ENCODE measurements around the gene SEC14L5. TPM values are rescaled to one million over a fixed set of nuclear protein-coding genes. Genes with fewer than 3 reads are reported as not detected.
A peak's percentile ranks its signal among the peaks of the same experiment; 100 is the strongest.

SEC14L5 gene
- total RNA-seq = under 1 TPM in 1 of 2 donors, not detected in 1; 0.26 TPM

DNA sequence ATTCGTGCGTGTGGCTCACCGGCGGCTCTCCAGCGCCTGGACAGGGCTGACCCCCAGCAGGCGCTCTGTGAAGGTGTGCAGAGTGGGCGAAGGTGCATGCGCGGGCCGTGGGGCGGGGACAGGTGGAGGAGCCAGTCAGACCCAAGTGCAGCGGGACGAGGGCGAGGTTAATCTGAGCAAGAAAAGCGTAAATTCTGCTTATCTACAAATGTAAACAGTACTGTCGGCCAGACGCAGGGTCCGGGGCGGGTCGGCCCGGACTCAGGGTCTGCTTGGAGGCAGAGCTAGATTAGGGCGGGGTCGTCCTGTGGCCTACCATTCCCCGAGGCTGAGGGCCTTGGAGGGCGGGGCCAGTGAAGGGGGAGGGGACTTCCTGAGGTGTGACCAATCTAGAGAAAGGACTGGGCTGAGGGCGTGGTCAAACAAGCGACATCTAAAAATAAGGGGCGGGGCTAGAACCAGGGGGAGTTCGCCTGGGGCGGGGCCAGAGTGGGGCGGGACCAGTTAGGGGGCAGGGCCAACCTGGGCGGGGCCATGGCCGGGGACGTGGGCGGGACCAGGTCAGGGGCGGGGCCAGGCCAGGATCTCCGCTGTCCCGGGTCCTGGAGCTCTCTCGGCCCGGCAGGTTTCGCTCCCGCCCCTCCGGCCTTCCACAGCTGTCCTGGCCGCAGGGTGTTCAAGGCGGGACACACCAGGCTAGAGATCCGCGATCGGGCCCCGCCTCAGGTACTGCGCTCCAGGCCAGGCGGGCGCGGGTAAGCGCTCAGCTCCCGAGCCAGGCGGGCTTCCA, at the start of gene SEC14L5:
SEC14L5 (plus strand) TSS at position 611 of the 790 bp plus-strand sequence. CDS start 994 bp downstream, outside the sequence.
- peak; percentile 100 for DNase-seq
- Histone ChIP-seq H3K4me1 (peaks cover 23% of the 10 kb centered on the region), H3K27me3 (no peaks in the 10 kb centered on the region), H3K36me3 (replicated peaks in 1 of 2; ENCODE audit: insufficient read depth in 1 of 2, low read depth in 2 of 2) (no peaks in the 10 kb centered on the region), H3K27ac (peak within 1 kb of the TSS; percentile 63 to 82 (median 78)), H3K4me3 (peak within 1 kb of the TSS in 1 of 2 donors; percentile 3), H3K9me3 (no peaks in the 10 kb centered on the region)
- intact Hi-C loops (cut with DNase I) = loop anchor here (10.0 kb wide), 1 partner anchor 263 kb away; the partner anchor contains the start of gene NUDT16L1
- 0% methylated on average over 8 to 56 of the region's 56 CpGs for WGBS, 2 donors
- peak in 2 of 3 donors; percentile 76 to 77 for TF ChIP-seq POLR2A (IDR thresholded peaks at IDR 0.05)
- TF ChIP-seq, protein P1, sequence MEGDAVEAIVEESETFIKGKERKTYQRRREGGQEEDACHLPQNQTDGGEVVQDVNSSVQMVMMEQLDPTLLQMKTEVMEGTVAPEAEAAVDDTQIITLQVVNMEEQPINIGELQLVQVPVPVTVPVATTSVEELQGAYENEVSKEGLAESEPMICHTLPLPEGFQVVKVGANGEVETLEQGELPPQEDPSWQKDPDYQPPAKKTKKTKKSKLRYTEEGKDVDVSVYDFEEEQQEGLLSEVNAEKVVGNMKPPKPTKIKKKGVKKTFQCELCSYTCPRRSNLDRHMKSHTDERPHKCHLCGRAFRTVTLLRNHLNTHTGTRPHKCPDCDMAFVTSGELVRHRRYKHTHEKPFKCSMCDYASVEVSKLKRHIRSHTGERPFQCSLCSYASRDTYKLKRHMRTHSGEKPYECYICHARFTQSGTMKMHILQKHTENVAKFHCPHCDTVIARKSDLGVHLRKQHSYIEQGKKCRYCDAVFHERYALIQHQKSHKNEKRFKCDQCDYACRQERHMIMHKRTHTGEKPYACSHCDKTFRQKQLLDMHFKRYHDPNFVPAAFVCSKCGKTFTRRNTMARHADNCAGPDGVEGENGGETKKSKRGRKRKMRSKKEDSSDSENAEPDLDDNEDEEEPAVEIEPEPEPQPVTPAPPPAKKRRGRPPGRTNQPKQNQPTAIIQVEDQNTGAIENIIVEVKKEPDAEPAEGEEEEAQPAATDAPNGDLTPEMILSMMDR (IDR thresholded peaks at IDR 0.05) = peak in 1 of 7 experiments; percentile 15
- ATAC-seq = peak; percentile 93

DNA sequence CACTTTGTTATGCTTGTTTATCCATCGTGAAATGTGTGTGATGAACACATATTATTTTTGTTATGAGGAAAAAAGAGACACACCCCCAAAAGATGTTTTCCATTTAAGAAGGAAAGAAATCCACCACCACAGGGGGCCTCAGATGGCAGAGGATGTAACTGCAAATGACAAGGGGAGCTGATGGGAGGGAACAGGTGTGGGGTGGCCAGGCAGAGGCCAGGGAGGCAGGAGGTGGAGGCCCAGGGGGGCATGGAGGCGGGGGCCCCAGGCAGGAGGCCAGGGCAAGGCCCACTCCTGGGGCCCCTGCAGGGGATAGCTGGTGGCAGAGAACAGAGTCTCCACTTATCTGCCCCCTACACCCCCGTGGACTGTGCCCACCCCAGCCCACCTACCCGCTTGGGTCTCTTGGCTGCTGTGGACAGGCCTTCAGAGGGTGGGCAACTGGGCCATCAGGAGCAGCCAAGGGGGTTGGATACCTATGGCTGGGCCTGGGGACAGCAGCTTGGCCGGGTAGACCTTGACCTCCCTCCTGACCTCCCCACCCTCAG, 49.2 kb upstream of the SEC14L5 start:
- no peak for ATAC-seq
- no peak overlapping the region for H3K27ac ChIP-seq
- TF ChIP-seq POLR2A (IDR thresholded peaks at IDR 0.05) = no peak
- TF ChIP-seq, protein P1 (IDR thresholded peaks at IDR 0.05) = no peak
- H3K4me1 ChIP-seq = no peaks in the 10 kb centered on the region
- intact Hi-C loops (cut with DNase I) = no loop called here
- WGBS, 2 donors = 92% methylated on average over 5 of the region's 5 CpGs
- no peaks in the 10 kb centered on the region for H3K36me3 ChIP-seq (replicated peaks in 1 of 2; ENCODE audit: insufficient read depth in 1 of 2, low read depth in 2 of 2)
- H3K9me3 ChIP-seq = no peaks in the 10 kb centered on the region
- H3K27me3 ChIP-seq = no peaks in the 10 kb centered on the region
- H3K4me3 ChIP-seq = no peak overlapping the region
- DNase-seq = no peak

DNA sequence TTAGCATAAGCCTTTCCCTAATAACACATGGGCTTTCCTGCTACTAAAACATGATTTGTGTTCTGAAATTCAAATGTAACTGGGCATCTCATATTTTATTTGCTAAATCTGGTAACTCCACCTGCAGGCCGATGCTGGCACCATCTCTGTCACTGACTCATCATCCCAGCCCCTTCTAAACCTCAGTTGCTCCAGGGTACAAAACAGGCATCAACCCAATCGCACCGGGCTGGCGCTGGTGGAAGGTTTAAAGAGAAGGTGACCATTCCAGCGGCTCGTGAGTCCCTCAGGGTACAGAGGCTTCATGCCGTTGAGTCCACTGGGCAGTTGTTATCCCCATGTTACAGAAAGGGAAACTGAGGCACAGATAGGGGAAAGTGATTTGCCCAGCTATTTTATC, 48.3 kb upstream of the SEC14L5 start:
- H3K4me1 ChIP-seq = no peaks in the 10 kb centered on the region
- no peak overlapping the region for H3K4me3 ChIP-seq
- no peaks in the 10 kb centered on the region for H3K9me3 ChIP-seq
- ATAC-seq (no peak), DNase-seq (no peak)
- no peak overlapping the region for H3K27ac ChIP-seq
- H3K36me3 ChIP-seq (replicated peaks in 1 of 2; ENCODE audit: insufficient read depth in 1 of 2, low read depth in 2 of 2) = no peaks in the 10 kb centered on the region
- intact Hi-C loops (cut with DNase I) = no loop called here
- TF ChIP-seq, protein P1 (IDR thresholded peaks at IDR 0.05) = no peak
- TF ChIP-seq POLR2A (IDR thresholded peaks at IDR 0.05) = no peak
- H3K27me3 ChIP-seq = no peaks in the 10 kb centered on the region
- WGBS, 2 donors = 89 to 93% methylated on average over 4 to 7 of the region's 7 CpGs

DNA sequence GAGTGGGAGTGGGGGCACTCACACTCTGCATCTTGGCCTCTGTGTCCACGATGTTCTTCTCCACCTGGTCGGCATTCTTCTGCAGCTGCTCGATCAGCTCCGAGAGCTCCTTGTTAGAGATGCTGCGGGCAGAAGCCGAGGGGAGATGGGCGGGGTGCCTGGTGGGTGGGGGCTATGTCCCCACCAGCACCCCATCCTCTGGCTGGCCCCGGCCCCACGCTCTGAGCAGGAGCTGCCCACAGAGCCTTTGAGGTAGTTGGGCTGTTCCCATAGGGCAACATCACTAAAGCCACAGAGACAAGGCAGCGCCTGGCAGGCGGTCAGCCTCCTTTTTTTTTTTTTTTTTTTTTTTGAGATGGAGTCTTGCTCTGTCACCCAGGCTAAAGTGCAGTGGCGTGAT, 47.3 kb upstream of the SEC14L5 start:
- H3K27ac ChIP-seq = no peak overlapping the region
- no peaks in the 10 kb centered on the region for H3K27me3 ChIP-seq
- 87 to 91% methylated on average over 11 to 12 of the region's 12 CpGs for WGBS, 2 donors
- no peak overlapping the region for H3K4me3 ChIP-seq
- ATAC-seq (no peak), DNase-seq (no peak)
- intact Hi-C loops (cut with DNase I) = no loop called here
- TF ChIP-seq POLR2A (IDR thresholded peaks at IDR 0.05) = no peak
- TF ChIP-seq, protein P1 (IDR thresholded peaks at IDR 0.05) = no peak
- no peaks in the 10 kb centered on the region for H3K4me1 ChIP-seq
- H3K9me3 ChIP-seq = no peaks in the 10 kb centered on the region
- H3K36me3 ChIP-seq (replicated peaks in 1 of 2; ENCODE audit: insufficient read depth in 1 of 2, low read depth in 2 of 2) = no peaks in the 10 kb centered on the region
